IPS-NIHi7 (cell line): ENCODE measurements around the gene SLC25A51.

Experiments
- DNase-seq: peaks from one replicate; pipeline ENCODE4 v3.0.0; 2012; ENCODE audit warnings: mixed read lengths; ENCODE audit errors: extremely low spot score

SLC25A51 gene

GRCh38 chr9:37903647-37904444 is at the start of gene SLC25A51:
TSS of gene SLC25A51 (minus strand) at chr9:37904127. CDS start at chr9:37888550, 15,577 bp downstream.
- DNase-seq, result peak; percentile 92

DNA sequence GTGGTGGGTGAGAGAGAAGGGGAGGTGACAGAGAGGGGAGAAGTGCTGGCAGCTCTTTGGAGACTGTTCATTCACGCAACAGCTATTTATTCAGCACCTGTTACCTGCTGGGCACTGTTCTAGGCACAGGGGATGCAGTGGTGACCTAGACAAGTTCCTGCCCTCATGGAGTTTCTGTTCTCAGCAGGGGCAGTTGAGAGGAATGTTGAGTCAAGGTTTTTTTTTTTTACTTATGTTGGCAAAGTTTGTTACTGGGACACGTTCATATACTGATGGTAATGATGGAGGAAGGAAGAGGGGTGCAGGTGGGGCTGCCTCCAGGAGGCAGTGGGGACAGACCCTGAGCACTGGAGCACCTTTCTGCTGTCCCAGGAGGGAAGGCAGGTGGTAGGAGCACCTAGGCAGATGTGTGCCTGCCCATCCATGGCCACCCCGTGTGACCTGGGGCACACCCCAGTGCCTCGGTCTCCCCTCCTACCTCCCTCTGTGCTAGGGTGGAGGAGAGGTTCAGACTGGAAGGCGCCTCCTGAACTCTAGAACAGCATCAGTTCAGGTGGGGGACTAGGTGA is 49.4 kb upstream of the SLC25A51 start:
- no peak for DNase-seq

DNA sequence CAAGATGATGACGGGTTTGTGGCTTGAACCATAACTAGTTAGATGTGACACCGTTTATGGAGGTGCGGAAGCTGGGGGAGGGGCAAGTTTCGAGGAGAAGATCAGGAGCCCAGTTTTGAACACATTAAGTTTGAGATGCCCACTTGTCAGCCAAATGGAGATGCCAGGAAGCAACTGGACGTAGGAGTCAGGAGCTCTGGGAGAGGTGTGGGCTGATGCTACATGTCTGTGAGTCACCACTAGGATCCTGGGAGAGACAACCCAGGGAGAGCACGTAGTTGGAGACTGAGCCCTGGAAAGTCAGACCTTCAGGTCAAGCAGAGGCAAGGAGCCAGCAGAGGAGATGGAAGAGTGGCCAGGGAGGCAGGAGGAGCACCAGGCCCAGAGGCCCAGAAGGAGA is 48.8 kb upstream of the SLC25A51 start:
- DNase-seq, result no peak

- DNase-seq, result no peak
Measured at GRCh38 chr9:37951671-37952449, 47.9 kb upstream of the SLC25A51 start.

DNA sequence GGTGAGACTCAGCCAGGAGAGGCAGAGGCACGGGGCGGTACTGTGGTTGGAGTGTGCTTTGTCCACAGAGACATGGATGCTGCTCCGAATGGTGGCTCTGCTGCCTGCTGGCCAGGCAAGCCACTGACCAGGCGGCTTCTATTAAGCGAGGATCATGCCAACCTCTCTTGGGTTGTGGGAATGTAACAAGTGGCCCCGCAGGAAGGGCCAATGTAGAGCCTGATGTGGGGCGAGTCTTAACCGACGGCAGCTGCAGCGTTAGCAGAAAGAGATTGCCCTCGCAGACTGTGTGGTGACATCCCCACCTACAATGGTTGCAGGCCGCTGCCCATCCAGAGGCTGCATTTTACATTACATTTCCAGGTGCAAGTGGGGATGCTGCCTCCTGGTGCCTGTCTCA is 46.6 kb upstream of the SLC25A51 start:
- DNase-seq, result no peak

DNA sequence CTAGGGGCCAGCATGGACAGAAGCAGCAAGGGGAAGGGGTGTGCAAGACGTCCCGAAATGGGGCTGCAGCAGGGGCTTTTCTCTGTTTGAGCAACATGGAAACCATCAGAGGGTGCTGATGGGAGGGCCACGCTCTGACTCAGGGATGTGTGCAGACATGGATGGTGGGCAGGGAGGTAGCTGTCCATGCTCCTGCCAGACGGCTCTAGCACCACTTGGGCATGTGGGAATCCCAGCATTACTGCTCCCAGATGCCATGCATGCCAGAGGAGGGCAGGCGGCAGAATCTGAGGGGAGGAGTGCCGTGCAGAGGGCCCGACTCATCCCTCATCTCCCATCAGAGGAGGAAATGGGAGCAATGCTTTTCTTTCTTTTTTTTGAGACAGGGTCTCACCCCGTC is 45.6 kb upstream of the SLC25A51 start:
- no peak for DNase-seq

GRCh38 chr9:37948417-37948980 is 44.6 kb upstream of the SLC25A51 start:
- no peak for DNase-seq

GRCh38 chr9:37947977-37948376 is 44.0 kb upstream of the SLC25A51 start:
- DNase-seq, result no peak

DNA sequence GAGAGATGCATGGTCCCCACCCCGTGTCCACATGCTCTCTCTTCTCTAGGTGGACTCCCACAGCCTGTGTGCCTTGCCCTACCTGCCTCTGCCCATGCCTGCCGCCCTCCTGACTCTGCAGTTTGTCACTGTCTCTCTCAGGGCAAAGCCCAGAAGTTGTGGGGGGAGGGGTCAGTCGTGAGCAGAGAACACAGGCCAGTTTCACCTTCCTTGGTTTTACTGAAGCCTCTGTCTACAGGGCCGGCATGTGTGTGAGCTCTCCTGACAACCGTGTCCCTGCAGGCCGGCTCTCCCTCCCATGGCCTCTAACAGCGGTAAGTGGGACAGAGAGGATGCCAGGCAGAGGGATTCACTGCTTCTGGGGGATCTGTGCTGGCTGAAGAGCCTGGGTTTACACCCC is 43.5 kb upstream of the SLC25A51 start:
- no peak for DNase-seq

DNA sequence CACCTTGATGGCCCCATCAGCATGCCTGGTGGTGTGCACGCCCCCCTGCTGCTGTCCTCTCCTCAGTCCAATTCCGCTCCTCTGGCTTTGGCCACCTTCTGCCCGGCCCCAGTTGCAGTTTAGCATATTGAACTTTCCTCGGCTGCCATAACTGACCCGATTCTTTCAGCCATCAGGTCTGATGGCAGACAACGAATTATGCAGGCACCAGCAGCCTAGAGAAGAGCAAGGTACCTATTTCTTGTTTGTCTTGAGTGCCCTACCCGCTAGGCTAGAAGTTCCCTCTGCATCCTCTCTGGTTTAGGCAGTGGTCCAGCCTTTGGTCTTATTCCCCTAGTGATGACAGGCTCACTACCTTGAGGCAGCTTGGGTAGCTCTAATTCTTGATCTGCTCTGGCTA is 43.0 kb upstream of the SLC25A51 start:
- DNase-seq, result no peak

GRCh38 chr9:37946041-37946440 is 42.1 kb upstream of the SLC25A51 start:
- DNase-seq, result no peak

- peak; percentile 32 for DNase-seq
Measured at GRCh38 chr9:37944671-37945481, 40.9 kb upstream of the SLC25A51 start.

DNA sequence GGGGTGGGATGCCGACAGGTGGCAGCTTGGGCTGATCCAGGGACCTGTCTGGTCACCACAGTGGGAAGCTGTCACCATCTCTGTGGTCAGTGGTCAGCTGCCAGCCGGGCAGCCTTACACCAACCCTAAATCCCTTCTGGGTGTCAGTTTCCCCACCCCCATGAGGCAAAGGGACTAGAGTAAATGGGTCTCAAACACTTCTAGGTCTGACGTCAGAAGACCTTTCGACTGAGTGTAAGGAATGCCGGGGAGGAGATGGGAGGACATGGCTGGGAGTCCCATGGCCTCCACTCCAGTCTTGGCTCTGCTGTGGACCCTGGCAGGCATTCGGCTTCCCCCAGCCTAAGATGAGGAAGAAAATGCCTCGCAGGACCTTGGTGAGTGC is 40.3 kb upstream of the SLC25A51 start:
- DNase-seq, result no peak

GRCh38 chr9:37943345-37944265 is 39.7 kb upstream of the SLC25A51 start:
- DNase-seq, result no peak

- DNase-seq, result no peak
Measured at GRCh38 chr9:37942621-37943344, 38.9 kb upstream of the SLC25A51 start.

- DNase-seq, result no peak
Measured at GRCh38 chr9:37941253-37941652, 37.3 kb upstream of the SLC25A51 start.

- no peak for DNase-seq
Measured at GRCh38 chr9:37939575-37940095, 35.7 kb upstream of the SLC25A51 start.

DNA sequence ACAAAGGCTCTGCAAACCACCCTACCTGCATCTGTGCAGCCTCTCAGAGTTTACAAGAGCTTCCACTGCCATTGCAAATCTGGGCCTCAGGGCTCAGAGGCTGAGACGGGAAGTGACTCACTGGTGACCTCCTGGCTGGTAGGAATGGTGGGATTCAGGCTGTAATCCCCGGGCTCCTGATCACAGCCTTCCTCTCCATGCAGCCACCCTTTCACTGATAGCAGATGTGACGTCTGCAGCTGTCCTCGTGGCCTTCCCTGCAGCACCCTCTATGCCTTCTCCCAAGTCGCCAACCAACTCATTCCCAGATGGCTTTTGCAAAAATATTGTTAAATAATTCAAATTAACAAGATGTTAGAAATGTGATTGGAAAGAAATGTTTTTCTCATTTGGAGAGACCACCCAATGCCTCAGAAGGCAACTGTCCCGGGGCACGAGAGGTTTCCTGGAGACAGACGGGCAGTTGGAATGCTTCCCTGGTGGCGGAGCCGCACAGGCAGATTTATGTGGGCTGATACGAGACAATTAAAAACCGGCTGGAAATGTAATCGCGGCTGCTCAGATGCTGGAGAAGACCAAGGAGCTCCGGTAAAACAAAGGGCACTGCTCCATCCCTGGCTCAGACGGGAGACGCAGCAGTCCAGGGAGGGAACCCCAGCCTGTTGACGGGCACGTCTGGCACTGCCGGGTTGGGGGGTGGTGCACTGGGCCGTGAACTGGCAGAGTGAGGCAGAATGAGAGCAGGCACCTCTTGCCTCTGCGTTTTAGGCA is 34.4 kb upstream of the SLC25A51 start:
- peak; percentile 58 for DNase-seq

GRCh38 chr9:37937366-37937765 is 33.4 kb upstream of the SLC25A51 start:
- no peak for DNase-seq
